ENCODE results near the gene MMP23B. TPM values are rescaled to one million over a fixed set of nuclear protein-coding genes. Genes with fewer than 3 reads are reported as not detected.

The MMP23B gene
- total RNA-seq, 1 donor from 2014 or later = 0.35 TPM

GRCh38 chr1:1623631-1624442 is 8.1 kb upstream of the MMP23B start:
- intact Hi-C loops (cut with micrococcal nuclease) = no loop called here
- CTCF ChIA-PET = no interaction called here
- no peak overlapping the region for H3K27ac Mint-ChIP-seq

GRCh38 chr1:1624443-1625403 is 7.2 kb upstream of the MMP23B start:
- no peak overlapping the region for H3K27ac Mint-ChIP-seq
- TF ChIP-seq CTCF (IDR thresholded peaks at IDR 0.05) = no peak
- ChIA-PET CTCF (no interaction called here), POLR2A (no interaction called here)
- H3K36me3 Mint-ChIP-seq (ENCODE audit: low read depth) = no peaks in the 10 kb centered on the region
- no peak overlapping the region for H3K4me3 Mint-ChIP-seq
- ATAC-seq (ENCODE audit: low read depth) (no peak), DNase-seq (no peak)
- H3K4me1 Mint-ChIP-seq = no peaks in the 10 kb centered on the region
- intact Hi-C loops (cut with micrococcal nuclease) = no loop called here
- H3K9me3 Mint-ChIP-seq = no peaks in the 10 kb centered on the region
- H3K27me3 Mint-ChIP-seq = no peaks in the 10 kb centered on the region

More at GRCh38 chr1:1623631-1624442, 8.1 kb upstream of the MMP23B start:
- TF ChIP-seq CTCF (IDR thresholded peaks at IDR 0.05) = no peak
- no peak for ATAC-seq (ENCODE audit: low read depth)
- POLR2A ChIA-PET = no interaction called here
- H3K4me1 Mint-ChIP-seq = no peaks in the 10 kb centered on the region
- H3K36me3 Mint-ChIP-seq (ENCODE audit: low read depth) = peaks cover under 1% of the 10 kb centered on the region
- no peaks in the 10 kb centered on the region for H3K27me3 Mint-ChIP-seq
- no peaks in the 10 kb centered on the region for H3K9me3 Mint-ChIP-seq
- H3K4me3 Mint-ChIP-seq = no peak overlapping the region
- DNase-seq = no peak

GRCh38 chr1:1625404-1625775 is 6.6 kb upstream of the MMP23B start:
- DNase-seq (no peak), ATAC-seq (ENCODE audit: low read depth) (no peak)
- POLR2A ChIA-PET = interaction anchor here (0.7 kb wide), 1 partner anchor 218 kb away, joined by 3 read pairs; no protein-coding TSS in a partner anchor
- Mint-ChIP-seq H3K9me3 (no peaks in the 10 kb centered on the region), H3K4me1 (peaks cover 2% of the 10 kb centered on the region), H3K36me3 (ENCODE audit: low read depth) (no peaks in the 10 kb centered on the region), H3K27me3 (peaks cover 2% of the 10 kb centered on the region), H3K4me3 (no peak overlapping the region), H3K27ac (no peak overlapping the region)
- intact Hi-C loops (cut with micrococcal nuclease) = no loop called here
- no peak for TF ChIP-seq CTCF (IDR thresholded peaks at IDR 0.05)
- CTCF ChIA-PET = no interaction called here

GRCh38 chr1:1625824-1626206 is 6.2 kb upstream of the MMP23B start:
- peaks cover 2% of the 10 kb centered on the region for H3K27me3 Mint-ChIP-seq
- H3K9me3 Mint-ChIP-seq = no peaks in the 10 kb centered on the region
- DNase-seq (no peak), ATAC-seq (ENCODE audit: low read depth) (no peak)
- ChIA-PET POLR2A (interaction anchor here (0.7 kb wide), 1 partner anchor 218 kb away, joined by 3 read pairs; no protein-coding TSS in a partner anchor), CTCF (no interaction called here)
- no peaks in the 10 kb centered on the region for H3K36me3 Mint-ChIP-seq (ENCODE audit: low read depth)
- H3K27ac Mint-ChIP-seq = no peak overlapping the region
- H3K4me1 Mint-ChIP-seq = peaks cover 2% of the 10 kb centered on the region
- no peak for TF ChIP-seq CTCF (IDR thresholded peaks at IDR 0.05)
- intact Hi-C loops (cut with micrococcal nuclease) = no loop called here
- no peak overlapping the region for H3K4me3 Mint-ChIP-seq
